NCI-H524 (cell line): Measurements from ENCODE around the gene C1orf56.

Source experiments
- DNase-seq, 2 experiments: peaks; one replicate each; lab custom pipeline; 2025; lab: John Stamatoyannopoulos, UW

Gene C1orf56

DNA sequence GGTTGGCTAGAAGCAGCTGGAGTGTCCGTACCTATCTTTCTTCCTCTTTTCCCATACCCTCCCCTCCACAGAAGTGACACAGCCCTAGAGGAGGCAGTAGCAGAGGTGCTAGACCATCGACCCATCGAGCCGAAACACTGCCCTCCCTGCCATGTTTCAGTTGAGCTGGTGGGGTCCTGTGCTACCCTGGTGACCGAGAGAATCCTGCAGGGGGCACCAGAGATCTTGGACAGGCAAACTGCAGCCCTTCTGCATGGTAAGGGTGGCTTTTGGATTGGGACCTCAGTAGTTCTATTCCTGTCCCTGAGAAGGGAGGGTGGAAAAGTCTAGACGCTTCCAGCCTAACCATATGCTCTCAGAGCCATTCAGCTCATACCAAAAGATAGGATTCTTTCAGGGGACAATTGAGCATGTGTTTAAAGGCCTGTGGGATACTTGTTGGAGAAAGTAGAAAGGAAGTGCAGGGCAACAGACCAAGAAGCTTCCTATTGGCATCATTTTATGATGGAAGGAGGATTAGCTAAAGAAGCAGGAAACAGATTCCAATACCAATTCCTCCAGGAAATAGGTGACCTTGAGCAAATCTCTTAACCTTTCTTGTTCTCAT is 22.9 kb upstream of the C1orf56 start:
- peak; percentile 4 to 47 for DNase-seq

DNA sequence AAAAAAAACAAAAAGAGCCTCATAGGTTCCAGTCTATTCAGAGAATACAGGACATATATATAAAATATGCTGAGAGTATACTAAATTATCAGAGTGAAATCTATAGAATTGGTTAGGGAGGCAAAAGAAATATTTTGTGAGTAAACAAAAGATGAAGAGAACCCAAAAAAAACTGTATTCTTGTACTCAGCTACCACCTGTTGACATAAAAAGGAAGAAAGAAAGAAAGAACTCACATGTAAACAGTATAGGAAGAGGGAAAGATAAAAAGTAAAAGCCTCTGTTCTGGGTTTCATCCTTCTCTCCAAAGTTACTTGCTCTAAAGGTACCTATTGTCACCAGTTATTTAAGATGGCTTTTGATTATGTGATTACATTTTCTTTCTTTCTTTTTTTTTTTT is 21.1 kb upstream of the C1orf56 start:
- no peak for DNase-seq

DNA sequence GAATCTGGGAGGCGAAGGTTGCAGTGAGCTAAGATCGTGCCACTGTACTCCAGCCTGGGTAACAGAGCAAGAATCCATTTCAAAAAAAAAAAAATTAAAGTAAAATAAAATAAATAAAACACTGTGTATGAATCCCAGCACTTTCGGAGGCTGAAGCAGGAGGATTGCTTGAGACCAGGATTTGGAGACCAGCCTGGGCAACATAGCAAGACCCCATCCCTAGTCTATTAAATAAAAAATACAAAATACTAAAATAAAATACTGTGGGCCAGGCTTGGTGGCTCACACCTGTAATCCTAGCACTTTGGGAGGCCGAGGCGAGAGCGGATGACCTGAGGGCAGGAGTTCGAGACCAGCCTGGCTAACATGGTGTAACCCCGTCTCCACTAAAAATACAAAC is 15.4 kb upstream of the C1orf56 start:
- DNase-seq: no peak

DNA sequence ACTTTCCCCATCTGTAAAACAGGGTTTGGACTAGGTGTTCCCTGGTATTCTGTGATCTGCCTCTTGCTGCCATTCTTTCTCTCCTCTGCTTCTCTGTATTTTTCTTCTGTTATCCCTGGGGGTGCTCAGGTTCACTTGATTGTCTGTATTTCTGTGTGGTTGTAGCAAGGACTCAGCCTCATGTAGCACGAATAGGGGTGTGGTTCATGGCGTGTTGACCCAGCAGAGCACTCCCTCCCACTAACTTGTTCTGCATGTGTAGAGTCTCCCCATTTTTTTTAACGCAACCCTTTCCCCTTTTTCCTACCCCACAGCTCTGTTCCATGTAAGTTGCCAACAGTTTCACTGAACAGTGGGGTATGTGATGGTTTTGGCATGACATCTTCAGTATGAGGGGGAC is 12.4 kb upstream of the C1orf56 start:
- DNase-seq: no peak

DNA sequence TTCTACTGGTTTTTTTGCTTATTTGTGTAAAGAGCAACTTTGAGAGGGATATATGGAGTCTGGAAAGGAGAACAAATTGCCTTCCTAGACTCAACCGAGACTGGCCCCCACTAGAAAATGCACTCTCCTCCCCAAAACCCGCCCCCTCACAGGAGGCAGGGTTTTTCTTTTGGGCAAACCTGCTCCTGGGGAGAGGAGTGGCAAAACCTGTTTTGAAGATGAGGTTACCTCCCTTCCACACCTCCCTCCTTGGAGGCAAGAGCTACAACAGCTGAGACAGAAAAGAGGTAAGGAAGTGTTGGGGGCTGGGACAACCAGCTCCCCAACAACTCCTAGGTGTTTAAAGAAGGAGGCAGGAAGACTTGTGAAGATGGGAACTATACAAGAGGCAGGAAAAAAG is 11.2 kb upstream of the C1orf56 start, which contains the start of gene BNIPL:
TSS of gene BNIPL (plus strand) at position 231 of the 400 bp plus-strand sequence. CDS start at position 371, 140 bp downstream.
- no peak for DNase-seq

DNA sequence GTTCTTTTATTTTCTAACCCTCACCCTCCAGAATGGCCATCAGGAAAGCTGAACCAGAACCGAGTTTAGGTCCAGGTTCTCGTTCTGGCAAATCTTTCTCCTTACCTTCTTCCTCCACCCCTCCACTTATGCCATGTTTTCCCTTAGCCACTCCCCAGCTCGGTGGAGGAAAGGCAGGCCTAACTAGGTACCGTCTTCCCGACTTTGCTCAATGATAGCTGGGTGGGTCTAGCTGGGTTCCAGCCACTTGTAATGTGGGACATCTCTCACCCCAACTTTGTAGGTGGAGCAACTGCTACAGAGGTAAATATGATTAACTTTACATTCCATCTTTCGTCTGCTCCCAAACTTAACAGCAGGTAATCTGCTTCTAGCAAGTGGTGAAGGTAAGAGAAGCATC is 10.5 kb upstream of the C1orf56 start:
- DNase-seq: no peak

DNA sequence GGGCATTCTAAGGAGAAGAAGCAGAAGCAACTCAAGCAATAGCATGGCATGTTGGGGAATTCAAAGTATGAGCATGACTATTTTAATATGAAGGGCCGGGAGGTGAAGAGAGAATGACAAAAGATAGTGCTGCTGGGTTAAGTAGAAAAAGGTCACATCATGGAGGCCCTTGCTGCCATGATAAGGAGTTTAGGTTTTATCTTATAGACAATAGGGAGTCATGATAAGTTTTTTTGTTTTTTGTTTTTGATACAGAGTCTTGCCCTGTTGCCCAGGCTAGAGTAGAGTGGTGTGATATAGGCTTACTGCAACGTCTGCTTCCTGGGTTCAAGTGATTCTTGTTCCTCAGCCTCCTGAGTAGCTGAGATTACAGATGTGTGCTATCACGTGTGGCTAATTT is 8.0 kb upstream of the C1orf56 start:
- DNase-seq: no peak

DNA sequence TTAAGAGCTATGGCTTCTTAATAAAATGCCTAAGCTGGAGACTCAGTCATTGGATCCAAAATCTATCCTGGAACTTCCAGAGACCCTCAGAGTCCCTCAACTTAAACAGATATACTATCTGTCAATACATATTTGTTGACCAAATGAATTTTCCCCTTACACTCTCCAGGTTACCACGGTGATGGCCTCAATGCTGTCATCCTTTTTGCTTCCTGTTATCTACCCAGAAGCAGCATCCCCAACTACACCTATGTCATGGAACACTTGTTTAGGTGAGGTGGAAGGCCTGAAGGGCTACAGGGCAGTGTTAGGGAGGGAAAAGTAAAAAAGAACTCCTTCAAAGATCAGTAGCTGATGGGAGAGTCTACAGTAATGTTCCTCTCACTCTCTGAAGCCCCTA is 4.4 kb upstream of the C1orf56 start:
- no peak for DNase-seq

DNA sequence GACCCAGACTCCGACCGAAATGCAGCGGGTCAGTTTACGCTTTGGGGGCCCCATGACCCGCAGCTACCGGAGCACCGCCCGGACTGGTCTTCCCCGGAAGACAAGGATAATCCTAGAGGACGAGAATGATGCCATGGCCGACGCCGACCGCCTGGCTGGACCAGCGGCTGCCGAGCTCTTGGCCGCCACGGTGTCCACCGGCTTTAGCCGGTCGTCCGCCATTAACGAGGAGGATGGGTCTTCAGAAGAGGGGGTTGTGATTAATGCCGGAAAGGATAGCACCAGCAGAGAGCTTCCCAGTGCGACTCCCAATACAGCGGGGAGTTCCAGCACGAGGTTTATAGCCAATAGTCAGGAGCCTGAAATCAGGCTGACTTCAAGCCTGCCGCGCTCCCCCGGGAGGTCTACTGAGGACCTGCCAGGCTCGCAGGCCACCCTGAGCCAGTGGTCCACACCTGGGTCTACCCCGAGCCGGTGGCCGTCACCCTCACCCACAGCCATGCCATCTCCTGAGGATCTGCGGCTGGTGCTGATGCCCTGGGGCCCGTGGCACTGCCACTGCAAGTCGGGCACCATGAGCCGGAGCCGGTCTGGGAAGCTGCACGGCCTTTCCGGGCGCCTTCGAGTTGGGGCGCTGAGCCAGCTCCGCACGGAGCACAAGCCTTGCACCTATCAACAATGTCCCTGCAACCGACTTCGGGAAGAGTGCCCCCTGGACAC is 534 bp downstream of the C1orf56 start:
- peak; percentile 32 to 67 for DNase-seq

DNA sequence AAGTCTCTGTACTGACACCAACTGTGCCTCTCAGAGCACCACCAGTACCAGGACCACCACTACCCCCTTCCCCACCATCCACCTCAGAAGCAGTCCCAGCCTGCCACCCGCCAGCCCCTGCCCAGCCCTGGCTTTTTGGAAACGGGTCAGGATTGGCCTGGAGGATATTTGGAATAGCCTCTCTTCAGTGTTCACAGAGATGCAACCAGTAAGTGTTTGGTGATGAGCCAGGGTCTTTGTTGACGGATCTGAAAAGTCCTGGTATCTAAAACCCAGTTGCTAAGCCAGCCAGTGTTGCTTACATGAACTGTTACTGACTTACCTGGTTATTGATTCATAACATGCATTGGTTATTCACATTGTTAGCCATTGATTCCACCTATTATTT is 1.1 kb downstream of the C1orf56 start:
- DNase-seq: no peak

DNA sequence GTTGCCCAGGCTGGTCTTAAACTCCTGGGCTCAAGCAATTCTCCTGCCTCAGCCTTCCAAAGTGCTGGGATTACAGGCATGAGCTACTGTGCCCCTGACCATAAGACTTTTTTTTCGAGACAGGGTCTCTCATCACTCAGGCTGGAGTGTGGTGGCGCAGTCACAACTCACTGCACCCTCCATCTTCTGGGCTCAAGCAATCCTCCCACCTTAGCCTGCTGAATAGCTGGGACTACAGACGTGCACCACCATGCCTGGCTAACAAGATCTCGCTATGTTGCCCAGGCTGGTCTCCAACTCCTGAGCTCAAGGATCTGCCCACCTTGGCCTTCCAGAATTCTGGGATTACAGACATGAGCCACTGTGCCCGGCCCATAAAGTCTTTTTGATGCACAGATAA is 1.9 kb downstream of the C1orf56 start:
- DNase-seq: no peak

DNA sequence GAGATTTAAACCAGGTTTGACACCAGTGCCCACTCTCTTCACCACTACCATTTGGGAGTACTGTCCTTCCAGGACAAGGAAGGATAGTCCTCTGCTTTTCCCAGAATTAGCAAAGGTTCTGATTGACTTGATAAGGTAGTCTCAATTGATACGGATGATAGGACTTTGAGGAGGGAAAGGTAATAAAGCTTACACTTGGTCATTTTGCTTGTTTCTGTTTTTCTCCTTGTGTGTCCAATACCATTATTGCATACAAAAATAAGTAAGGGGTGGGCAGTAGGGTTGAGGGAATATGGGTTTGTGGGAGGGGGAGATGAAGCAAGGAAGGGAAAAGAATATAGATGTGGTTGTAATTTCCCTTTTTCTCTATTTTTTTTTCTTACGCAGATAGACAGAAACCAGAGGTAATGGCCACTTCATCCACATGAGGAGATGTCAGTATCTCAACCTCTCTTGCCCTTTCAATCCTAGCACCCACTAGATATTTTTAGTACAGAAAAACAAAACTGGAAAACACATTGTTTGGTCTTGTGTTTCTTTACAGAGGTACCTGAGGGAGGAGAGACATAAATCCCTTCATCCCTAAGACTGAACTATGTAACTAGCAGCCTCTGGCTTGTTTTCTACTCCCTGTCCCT is 2.6 kb downstream of the C1orf56 start:
- DNase-seq: no peak

DNA sequence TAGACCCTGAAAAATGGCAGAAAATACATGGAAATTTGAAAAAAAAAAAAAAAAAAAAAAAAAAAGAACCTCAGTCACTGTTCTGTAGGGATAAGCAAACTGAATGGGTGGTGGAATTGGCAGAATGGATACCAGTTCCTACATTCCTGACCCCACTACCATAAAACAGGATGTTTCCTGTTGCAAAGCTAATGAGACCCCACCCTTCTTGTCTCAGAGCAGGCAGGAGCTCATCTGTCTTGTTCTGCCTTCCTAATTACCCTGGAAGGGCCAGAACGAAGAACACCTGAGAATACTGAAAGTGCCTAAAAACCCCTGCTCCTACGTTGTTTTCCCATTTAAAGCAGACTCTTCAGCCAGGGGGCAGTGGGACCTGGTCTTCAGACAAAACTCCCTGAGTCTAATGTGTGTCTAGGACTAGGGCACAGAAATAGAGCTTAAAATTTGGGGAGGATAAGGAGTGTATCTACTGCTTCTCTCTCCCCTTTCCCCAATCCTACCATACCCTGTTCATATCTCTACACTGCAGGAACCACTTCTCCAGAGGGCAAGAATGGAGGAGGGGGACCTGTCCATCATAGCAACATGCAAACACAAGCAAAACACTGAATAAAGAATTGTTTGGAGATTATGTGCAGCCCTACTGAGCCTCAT is 3.9 kb downstream of the C1orf56 start:
- DNase-seq: no peak

DNA sequence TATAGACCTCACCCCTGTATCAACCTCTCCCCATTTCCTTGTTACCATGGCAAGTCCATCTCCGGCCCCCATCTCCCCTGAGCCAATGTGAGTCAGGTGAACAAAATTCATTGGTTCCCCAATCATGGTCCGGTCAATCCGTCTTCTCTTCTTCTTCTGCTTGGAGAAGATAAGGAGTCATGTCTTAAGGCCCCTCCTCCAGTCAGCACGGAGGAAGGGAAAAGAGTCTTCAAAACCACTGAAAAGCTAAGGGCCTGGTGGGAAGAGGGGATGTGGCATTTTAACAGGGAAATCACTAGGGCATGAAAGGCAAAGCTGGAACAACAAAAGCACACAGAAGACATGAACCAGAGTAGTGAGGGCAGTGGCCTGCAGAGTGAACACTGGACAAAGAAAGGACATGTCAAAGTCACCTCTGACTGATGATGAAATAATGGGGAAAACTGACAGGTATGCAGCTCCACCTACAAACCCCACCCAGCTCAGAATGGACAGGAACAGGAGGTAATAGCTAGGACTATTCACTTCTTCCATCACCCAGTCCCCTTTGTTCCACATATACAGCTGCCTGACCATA is 7.5 kb downstream of the C1orf56 start:
- DNase-seq: no peak

DNA sequence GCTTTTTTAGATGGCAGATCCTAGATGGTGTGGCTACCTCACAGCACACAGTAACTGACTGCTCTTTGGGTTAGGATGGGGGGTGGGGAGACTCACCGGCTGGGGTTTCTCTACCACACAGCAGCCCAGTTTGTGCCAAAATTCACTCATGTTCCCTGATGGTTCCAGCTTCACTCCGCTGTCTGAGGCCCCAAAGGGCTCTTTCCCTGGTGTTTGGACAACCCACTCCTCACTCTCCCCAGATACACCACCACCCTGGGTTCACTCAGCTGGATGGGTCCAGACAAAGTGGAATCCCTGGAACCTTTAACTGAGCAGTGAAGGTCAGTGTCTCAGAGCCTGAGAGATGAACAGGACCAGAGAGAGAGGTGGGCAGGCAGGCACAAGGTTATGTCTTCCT is 8.0 kb downstream of the C1orf56 start:
- DNase-seq: no peak

DNA sequence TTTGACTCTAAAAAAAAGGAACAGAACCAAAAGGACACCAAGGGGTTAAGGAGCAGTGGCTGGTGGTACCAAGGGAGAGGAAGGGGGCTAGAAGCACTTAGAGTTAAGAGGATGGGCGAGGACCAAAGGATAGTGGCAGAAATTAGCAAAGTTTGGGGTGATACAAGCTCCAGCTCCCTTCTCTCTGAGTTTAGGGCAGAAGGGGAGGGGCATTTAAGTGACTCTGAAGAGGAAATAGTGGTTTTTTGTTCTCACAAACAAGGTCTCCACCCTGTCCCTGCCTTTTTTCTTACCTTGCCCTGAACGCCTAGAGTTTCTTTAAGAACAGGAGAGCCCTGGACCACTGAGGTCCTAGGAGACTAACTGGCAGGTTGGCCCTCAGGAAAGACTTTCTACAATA is 8.6 kb downstream of the C1orf56 start:
- DNase-seq: no peak

DNA sequence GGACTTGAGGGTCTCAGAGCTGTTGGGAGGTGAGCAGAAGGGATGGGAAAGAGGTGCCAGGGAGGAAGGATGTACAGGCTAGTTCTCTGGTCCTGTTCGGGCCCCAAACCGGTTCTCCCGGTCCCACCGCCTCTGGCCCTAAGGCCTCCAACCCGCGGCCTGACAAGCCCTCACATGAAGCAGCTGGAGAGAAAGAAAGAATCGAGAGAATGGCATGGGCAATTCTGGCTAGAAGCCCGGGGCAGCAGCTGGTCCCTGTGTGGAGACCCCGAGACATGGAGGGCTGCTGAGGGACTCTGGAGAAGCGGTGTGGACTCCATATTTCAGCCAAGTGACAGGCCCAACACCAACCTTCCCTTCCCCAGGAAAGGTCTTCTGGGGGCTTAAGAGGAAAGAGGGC is 11.1 kb downstream of the C1orf56 start:
- DNase-seq: peak; percentile 16 to 47

DNA sequence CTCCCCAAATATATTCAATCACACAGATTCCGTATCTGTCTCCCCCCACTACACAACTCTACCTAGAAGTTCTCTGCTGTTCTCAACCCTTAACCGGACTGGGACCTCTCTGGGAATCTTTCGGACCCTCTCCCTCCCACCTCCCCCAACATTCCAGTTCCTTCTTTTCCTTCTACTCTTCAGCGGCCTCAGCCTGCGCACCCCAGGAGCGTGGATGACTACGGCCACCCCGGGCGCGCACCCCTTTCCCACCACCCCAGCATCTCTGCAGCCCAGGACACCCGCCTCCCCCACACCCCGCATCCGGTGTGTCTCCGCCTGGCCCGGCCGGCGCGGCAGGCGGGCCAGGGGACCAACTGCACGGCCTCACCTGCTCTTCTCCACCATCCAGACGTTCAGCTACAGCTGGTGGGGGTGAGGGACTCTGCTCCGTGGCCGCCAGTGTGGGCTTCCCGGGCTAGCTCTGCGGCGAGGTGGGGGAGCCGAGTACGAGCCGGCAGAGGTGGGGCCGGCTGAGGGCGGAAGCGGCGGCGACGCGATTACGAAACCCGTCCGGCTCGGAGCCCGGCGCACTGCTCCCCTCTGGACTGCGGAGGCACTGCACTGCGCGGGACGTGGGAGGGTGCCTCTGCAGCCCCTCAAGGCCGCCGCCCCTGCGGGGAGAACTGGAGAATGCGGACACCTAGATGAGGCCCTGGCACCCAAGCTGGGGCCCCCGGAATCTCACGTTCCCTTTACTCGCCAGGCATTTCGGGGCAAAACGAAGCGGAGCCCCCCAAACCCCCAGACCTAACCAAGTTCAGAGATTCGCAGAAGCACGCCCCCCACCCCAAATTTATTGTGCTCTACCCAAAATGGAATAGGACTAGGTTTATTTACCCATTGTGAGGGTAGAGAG is 11.8 kb downstream of the C1orf56 start, which contains the start of gene CDC42SE1:
TSS of gene CDC42SE1 (minus strand) at position 514 of the 898 bp plus-strand sequence. CDS start 3,892 bp downstream, outside the sequence.
- DNase-seq: peak; percentile 52 to 81

DNA sequence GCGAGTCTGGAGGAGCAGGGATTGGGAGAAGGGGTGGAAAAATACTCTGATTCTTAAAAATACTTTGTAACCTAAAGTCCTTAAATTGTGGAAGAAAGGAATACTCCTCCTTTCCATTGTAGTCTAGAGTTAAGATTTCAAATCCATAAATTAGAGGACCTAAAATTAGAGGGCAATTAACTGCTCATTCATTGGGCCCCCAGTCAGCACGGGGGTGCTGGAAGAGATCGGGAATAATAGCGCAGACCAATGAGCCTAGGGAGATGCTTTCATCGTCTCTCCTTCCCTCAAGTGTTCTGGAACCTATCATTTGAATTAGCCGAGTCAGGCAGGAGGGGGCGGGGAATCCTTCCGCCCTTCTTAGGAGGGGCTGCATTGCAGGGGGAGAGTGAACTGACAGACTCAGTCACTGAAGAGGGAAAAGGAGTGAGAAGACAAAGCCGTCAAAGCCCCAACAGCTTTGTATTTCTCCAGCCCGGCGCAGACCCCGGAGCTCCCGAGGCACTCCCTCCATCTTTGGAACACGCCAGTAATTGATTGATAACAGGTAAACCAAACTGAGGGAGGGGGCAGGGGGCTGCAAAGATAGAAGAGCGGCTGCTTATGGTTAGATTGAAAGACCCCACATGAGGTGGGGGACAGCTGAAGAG is 12.6 kb downstream of the C1orf56 start, which contains the start of gene MLLT11:
TSS of gene MLLT11 (plus strand) at position 391 of the 650 bp plus-strand sequence. CDS start 6,828 bp downstream, outside the sequence.
- peak; percentile 88 to 95 for DNase-seq

DNA sequence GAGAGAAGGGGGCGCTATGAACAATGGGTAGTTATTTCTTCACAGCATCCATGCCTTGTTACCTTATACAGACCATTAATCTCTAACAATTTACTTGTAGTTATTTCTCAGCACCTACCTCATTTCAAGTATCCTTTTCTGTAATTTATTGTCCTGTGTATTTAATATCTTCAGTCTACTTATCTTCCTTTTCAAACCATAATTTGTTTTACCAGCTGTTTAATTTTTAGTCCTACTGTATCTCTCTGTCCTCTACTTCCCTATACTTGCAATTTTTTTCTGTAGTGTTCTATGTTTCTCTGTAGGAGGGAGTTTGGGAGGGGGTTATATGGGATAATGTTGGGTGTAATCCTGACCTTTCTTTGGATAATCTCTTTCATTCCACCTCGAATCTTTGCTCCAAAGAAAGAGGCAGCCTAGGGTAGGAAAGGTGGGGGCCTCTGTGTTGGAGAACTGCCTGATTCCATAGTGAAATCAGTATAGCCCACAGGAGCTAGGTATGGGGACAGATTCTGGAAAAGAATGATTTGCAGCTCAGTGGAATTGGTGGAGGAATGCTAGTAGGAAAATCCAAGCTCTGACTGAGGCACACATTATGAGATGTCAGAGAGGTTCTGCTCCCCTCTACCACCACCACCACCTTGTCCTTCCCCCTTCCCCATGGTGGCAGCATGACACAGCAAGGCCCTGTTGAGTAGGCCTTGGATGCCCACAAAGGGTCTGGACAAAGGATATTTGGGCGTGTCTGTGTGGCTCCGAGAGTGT is 13.3 kb downstream of the C1orf56 start:
- peak in 1 of 2 experiments; percentile 44 for DNase-seq
